Measurements from ENCODE around the gene ZMYND19.

DNA sequence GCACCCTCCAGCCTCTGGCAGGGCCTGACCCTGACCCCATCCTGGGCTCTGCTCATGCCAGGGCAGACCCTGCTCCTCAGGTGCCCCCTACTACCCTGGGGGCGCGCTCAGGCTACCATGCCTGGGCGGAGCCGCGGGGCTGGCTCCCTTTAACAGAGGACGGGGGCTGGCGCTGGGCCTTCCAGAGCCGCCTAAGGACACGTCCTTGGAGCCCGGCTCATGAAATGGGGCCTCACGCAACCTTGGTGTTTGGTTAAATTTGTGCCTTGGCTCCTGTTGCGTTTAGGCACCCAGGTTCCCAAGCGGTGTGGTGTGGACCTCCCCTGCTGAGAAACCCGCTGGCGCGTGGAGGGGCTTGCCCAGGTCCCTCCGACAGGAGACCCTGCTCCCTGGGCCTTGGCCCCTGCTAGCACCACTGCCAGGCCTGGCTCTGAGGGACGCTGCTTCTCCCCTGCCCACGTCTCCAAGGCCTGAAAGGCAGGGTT lies 25.1 kb upstream of the ZMYND19 start:
- TF ChIP-seq CTCF (tag by site-specific recombination; IDR thresholded peaks at IDR 0.05) (no peak), ZNF391 (tag by site-specific recombination; IDR thresholded peaks at IDR 0.05; ENCODE audit: borderline replicate concordance, low read depth) (no peak), PRDM1 (tag by site-specific recombination; IDR thresholded peaks at IDR 0.05) (no peak), ZBTB10 (tag by site-specific recombination; IDR thresholded peaks at IDR 0.05) (no peak), ZNF274 (IDR thresholded peaks at IDR 0.05; ENCODE audit: low read length) (no peak), ZNF274 (tag by site-specific recombination; IDR thresholded peaks at IDR 0.05; ENCODE audit: borderline replicate concordance) (no peak), HOXA7 (CRISPR knock-in tag; IDR thresholded peaks at IDR 0.05; ENCODE audit: borderline replicate concordance) (no peak), ZNF521 (tag by site-specific recombination; IDR thresholded peaks at IDR 0.05) (no peak), ZNF791 (tag by site-specific recombination; IDR thresholded peaks at IDR 0.05) (no peak)
- TF ChIP-seq, protein P1, sequence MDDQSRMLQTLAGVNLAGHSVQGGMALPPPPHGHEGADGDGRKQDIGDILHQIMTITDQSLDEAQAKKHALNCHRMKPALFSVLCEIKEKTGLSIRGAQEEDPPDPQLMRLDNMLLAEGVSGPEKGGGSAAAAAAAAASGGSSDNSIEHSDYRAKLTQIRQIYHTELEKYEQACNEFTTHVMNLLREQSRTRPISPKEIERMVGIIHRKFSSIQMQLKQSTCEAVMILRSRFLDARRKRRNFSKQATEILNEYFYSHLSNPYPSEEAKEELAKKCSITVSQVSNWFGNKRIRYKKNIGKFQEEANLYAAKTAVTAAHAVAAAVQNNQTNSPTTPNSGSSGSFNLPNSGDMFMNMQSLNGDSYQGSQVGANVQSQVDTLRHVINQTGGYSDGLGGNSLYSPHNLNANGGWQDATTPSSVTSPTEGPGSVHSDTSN (CRISPR knock-in tag; IDR thresholded peaks at IDR 0.05), result no peak

Data from HEK293 (cell line).